ENCODE results near the gene CROCC2. TPM values are rescaled to one million over a fixed set of nuclear protein-coding genes. Genes with fewer than 3 reads are reported as not detected.

CROCC2 gene
- total and polyA plus RNA-seq, 10 of the 15 experiments (the other 5 are each of a cell fraction or from before 2014, with no cell fraction given): not detected

DNA sequence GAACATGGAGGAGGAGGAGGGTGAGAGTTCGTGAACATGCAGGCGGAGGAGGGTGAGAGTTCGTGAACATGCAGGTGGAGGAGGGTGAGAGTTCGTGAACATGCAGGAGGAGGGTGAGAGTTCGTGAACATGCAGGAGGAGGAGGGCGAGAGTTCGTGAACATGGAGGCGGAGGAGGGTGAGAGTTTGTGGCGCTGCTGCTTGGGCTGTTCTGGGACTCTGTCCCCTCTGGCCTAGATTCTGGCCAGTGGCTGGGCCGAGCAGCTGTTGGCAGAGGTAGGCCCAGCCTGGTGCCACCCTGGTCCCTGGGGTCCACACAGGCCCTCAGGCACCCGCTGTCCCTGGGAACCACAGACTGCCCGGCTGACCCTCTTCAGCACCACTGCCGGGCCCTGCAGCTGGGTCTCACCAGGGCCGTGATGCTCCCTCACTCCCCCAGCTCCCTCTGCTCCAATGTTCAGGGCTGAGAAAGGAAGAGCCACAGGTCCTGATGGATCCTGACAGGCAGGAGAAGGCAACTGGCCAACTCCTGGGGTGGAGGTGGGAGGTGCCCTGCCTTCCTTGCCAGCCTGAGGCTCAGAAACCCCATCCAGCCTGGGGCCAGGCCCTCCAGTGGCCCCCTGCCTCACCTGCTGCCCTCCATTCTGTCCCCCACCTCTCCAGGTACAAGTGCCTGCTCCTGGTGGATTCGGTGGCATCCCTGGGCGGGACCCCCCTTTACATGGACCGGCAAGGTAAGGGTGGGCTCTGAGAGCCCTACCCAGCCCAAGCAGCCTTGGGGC is 33.6 kb upstream of the CROCC2 start:
- Histone ChIP-seq H3K9ac (ENCODE audit: control insufficient read depth, insufficient read depth, low read length) (no peak overlapping the region), H3K4me2 (ENCODE audit: control insufficient read depth, insufficient read depth) (no peak overlapping the region), H3K79me2 (ENCODE audit: control insufficient read depth, insufficient read depth, low read length) (no peaks in the 10 kb centered on the region), H3K9me3 (replicated peaks; ENCODE audit: control insufficient read depth, insufficient read depth, low read length) (no peaks in the 10 kb centered on the region), H3K4me1 (ENCODE audit: control insufficient read depth, insufficient read depth, low read length) (no peaks in the 10 kb centered on the region), H3K4me3 (no peak overlapping the region), H3K27ac (ENCODE audit: control insufficient read depth, insufficient read depth) (no peak overlapping the region), H3K27me3 (replicated peaks in 1 of 2; ENCODE audit: control insufficient read depth in 2 of 2, insufficient read depth in 2 of 2, low read length in 1 of 2) (peaks cover 0 to 4% of the 10 kb centered on the region in 2 experiments; a peak in 3 of 4 replicates), H4K20me1 (ENCODE audit: control insufficient read depth, insufficient read depth) (no peaks in the 10 kb centered on the region), H2AFZ (ENCODE audit: control insufficient read depth, low read depth, low read length) (no peak overlapping the region), H3K36me3 (ENCODE audit: control insufficient read depth in 2 of 2, insufficient read depth in 2 of 2, low read length in 1 of 2) (no peaks in the 10 kb centered on the region)
- BruUV-seq (replicated peaks): no TSS peak
- in situ Hi-C loops (cut with MboI) (no loop called here), intact Hi-C loops (cut with micrococcal nuclease; ENCODE audit: unreplicated experiment) (no loop called here)
- SMC1A ChIA-PET (ENCODE audit: uncharacterized antibody, unreplicated experiment): no interaction called here
- DNase-seq (ENCODE audit: low read depth, low spot score): no peak
- RAD21 ChIA-PET (ENCODE audit: unreplicated experiment): no interaction called here
- no peak for FAIRE-seq
- ATAC-seq: no peak
- WGBS (ENCODE audit: insufficient coverage, insufficient replicate concordance, low lambda C conversion rate, missing lambda C conversion rate): 46% methylated on average over 17 of the region's 17 CpGs
- POLR2A ChIA-PET: no interaction called here
- CTCF ChIA-PET: no interaction called here
- TF ChIP-seq, protein P1, sequence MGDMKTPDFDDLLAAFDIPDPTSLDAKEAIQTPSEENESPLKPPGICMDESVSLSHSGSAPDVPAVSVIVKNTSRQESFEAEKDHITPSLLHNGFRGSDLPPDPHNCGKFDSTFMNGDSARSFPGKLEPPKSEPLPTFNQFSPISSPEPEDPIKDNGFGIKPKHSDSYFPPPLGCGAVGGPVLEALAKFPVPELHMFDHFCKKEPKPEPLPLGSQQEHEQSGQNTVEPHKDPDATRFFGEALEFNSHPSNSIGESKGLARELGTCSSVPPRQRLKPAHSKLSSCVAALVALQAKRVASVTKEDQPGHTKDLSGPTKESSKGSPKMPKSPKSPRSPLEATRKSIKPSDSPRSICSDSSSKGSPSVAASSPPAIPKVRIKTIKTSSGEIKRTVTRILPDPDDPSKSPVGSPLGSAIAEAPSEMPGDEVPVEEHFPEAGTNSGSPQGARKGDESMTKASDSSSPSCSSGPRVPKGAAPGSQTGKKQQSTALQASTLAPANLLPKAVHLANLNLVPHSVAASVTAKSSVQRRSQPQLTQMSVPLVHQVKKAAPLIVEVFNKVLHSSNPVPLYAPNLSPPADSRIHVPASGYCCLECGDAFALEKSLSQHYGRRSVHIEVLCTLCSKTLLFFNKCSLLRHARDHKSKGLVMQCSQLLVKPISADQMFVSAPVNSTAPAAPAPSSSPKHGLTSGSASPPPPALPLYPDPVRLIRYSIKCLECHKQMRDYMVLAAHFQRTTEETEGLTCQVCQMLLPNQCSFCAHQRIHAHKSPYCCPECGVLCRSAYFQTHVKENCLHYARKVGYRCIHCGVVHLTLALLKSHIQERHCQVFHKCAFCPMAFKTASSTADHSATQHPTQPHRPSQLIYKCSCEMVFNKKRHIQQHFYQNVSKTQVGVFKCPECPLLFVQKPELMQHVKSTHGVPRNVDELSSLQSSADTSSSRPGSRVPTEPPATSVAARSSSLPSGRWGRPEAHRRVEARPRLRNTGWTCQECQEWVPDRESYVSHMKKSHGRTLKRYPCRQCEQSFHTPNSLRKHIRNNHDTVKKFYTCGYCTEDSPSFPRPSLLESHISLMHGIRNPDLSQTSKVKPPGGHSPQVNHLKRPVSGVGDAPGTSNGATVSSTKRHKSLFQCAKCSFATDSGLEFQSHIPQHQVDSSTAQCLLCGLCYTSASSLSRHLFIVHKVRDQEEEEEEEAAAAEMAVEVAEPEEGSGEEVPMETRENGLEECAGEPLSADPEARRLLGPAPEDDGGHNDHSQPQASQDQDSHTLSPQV (IDR thresholded peaks at IDR 0.05): no peak
- no peak for TF ChIP-seq ZZZ3 (IDR thresholded peaks at IDR 0.05; ENCODE audit: control insufficient read depth, insufficient read length, low read depth)

Measured in GM12878 (cell line).